HEK293 (cell line): ENCODE results near the gene RHBDL2.

Source experiments
- CTCF ChIA-PET: fragments of 350-600 bp; formaldehyde crosslinking; extraction: SDS; loops from one replicate; lab custom pipeline; 2021; ENCODE audit warnings: antibody characterized with exemption; lab: Yijun Ruan, JAX
- POLR2A ChIA-PET: fragments of 300-600 bp; formaldehyde crosslinking; extraction: SDS; loops from one replicate; lab custom pipeline; 2020; ENCODE audit warnings: antibody characterized with exemption, inconsistent platforms; lab: Yijun Ruan, JAX
- H3K27ac ChIP-seq: fragments of 200-500 bp; sonication (Bioruptor generic); 2 replicates; pipeline ENCODE4 v1.5.1; 2014; ENCODE audit warnings: low read depth, low read length, control low read depth, inconsistent platforms; ENCODE audit errors: extremely low read depth
- H3K36me3 ChIP-seq, 2 experiments: fragments of 200-500 bp in 1 of 2; sonication (Bioruptor generic) in 1 of 2; 1 replicate in 1 of 2; 2 replicates in 1 of 2; pipeline ENCODE4 v1.5.1; 2014 to 2017; ENCODE audit warnings: inconsistent platforms in 2 of 2, low read length in 2 of 2; ENCODE audit not compliant: control insufficient read depth in 2 of 2, insufficient read depth in 1 of 2
- H3K4me1 ChIP-seq: fragments of 200-500 bp; sonication (Bioruptor generic); 2 replicates; pipeline ENCODE4 v1.5.1; 2014; ENCODE audit warnings: mild to moderate bottlenecking, low read length, inconsistent platforms; ENCODE audit not compliant: control insufficient read depth, insufficient read depth
- H3K4me3 ChIP-seq: 2 replicates; pipeline ENCODE4 v1.5.1; 2011; ENCODE audit warnings: low read depth, mild to moderate bottlenecking, control low read depth, low read length, moderate library complexity
- H3K9me3 ChIP-seq: fragments of 200-500 bp; sonication (Bioruptor generic); 2 replicates; pipeline ENCODE4 v1.5.1; 2014; ENCODE audit warnings: low read depth, low read length, inconsistent platforms; ENCODE audit not compliant: control insufficient read depth, insufficient read depth
- EGR2 ChIP-seq: fragments of 450-650 bp; formaldehyde crosslinking; IDR thresholded peaks from 2 replicates; pipeline ENCODE4 v1.5.1; 2016; ENCODE audit warnings: low read depth, missing biosample characterization, missing genetic modification characterization
- PRDM2 ChIP-seq: fragments of 450-650 bp; formaldehyde crosslinking; IDR thresholded peaks from 2 replicates; pipeline ENCODE4 v1.5.1; 2016; ENCODE audit warnings: missing biosample characterization, missing genetic modification characterization, borderline replicate concordance
- PRDM6 ChIP-seq: fragments of 450-650 bp; formaldehyde crosslinking; IDR thresholded peaks from 2 replicates; pipeline ENCODE4 v1.5.1; 2017; ENCODE audit warnings: missing biosample characterization, missing genetic modification characterization
- SALL2 ChIP-seq: fragments of 450-650 bp; formaldehyde crosslinking; IDR thresholded peaks from 2 replicates; pipeline ENCODE4 v1.5.0; 2017; ENCODE audit warnings: missing biosample characterization, mild to moderate bottlenecking, missing genetic modification characterization, borderline replicate concordance
- ZBTB1 ChIP-seq: fragments of 450-650 bp; formaldehyde crosslinking; IDR thresholded peaks from 2 replicates; pipeline ENCODE4 v1.5.1; 2016; ENCODE audit warnings: missing biosample characterization, missing genetic modification characterization
- ZBTB48 ChIP-seq: fragments of 450-650 bp; formaldehyde crosslinking; IDR thresholded peaks from 2 replicates; pipeline ENCODE4 v1.5.1; 2016; ENCODE audit warnings: missing biosample characterization, missing genetic modification characterization
- ZFHX2 ChIP-seq: fragments of 450-650 bp; formaldehyde crosslinking; conservative IDR thresholded peaks from 2 replicates; pipeline ENCODE4 v1.5.1; 2016; ENCODE audit warnings: missing biosample characterization, missing genetic modification characterization
- ZFP3 ChIP-seq: fragments of 450-650 bp; formaldehyde crosslinking; IDR thresholded peaks from 2 replicates; pipeline ENCODE4 v1.5.1; 2016; ENCODE audit warnings: low read depth, missing biosample characterization, missing genetic modification characterization
- ZNF112 ChIP-seq: fragments of 450-650 bp; formaldehyde crosslinking; IDR thresholded peaks from 2 replicates; pipeline ENCODE4 v1.5.0; 2017; ENCODE audit warnings: missing biosample characterization, missing genetic modification characterization
- ZNF280D ChIP-seq: fragments of 450-650 bp; formaldehyde crosslinking; IDR thresholded peaks from 2 replicates; pipeline ENCODE4 v1.5.1; 2016; ENCODE audit warnings: missing biosample characterization, missing genetic modification characterization
- ZNF324 ChIP-seq: fragments of 450-650 bp; formaldehyde crosslinking; IDR thresholded peaks from 2 replicates; pipeline ENCODE4 v1.5.1; 2016; ENCODE audit warnings: missing biosample characterization, missing genetic modification characterization
- ZNF341 ChIP-seq: fragments of 450-650 bp; formaldehyde crosslinking; IDR thresholded peaks from 2 replicates; pipeline ENCODE4; 2016; ENCODE audit warnings: low read depth, missing biosample characterization, missing genetic modification characterization
- ZNF529 ChIP-seq: fragments of 450-650 bp; formaldehyde crosslinking; IDR thresholded peaks from 2 replicates; pipeline ENCODE4 v1.5.1; 2017; ENCODE audit warnings: missing genetic modification characterization, missing biosample characterization; ENCODE audit not compliant: insufficient replicate concordance
- ZNF560 ChIP-seq: fragments of 450-650 bp; formaldehyde crosslinking; IDR thresholded peaks from 2 replicates; pipeline ENCODE4 v1.5.1; 2017; ENCODE audit warnings: missing biosample characterization, missing genetic modification characterization, borderline replicate concordance
- TF ChIP-seq, protein P1 (sequence below): fragments of 450-650 bp; formaldehyde crosslinking; IDR thresholded peaks from 2 replicates; pipeline ENCODE4 v1.5.1; 2016; ENCODE audit warnings: missing biosample characterization, missing genetic modification characterization

RHBDL2 gene

DNA sequence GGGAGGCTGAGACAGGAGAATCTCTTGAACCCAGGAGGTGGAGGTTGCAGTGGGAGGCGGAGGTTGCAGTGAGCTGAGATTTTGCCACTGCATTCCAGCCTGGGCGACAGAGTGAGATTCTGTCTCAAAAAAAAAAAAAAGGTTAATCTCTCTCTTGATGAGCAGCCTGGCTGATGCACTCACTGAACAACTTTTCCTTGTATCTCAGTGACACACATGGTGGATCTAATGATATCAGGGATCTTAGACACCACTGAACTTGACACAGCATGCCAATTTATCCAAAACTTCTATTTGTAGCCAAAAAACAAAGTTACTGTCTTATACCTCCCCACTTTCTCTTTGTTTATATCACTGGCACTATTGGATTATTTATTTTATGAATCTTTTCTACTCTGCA lies 16.2 kb downstream of the RHBDL2 start (continued):
- TF ChIP-seq PRDM2 (tag by site-specific recombination) (no peak), ZNF324 (no peak), ZNF112 (tag by site-specific recombination) (no peak), PRDM6 (tag by site-specific recombination) (no peak)
- TF ChIP-seq, protein P1, sequence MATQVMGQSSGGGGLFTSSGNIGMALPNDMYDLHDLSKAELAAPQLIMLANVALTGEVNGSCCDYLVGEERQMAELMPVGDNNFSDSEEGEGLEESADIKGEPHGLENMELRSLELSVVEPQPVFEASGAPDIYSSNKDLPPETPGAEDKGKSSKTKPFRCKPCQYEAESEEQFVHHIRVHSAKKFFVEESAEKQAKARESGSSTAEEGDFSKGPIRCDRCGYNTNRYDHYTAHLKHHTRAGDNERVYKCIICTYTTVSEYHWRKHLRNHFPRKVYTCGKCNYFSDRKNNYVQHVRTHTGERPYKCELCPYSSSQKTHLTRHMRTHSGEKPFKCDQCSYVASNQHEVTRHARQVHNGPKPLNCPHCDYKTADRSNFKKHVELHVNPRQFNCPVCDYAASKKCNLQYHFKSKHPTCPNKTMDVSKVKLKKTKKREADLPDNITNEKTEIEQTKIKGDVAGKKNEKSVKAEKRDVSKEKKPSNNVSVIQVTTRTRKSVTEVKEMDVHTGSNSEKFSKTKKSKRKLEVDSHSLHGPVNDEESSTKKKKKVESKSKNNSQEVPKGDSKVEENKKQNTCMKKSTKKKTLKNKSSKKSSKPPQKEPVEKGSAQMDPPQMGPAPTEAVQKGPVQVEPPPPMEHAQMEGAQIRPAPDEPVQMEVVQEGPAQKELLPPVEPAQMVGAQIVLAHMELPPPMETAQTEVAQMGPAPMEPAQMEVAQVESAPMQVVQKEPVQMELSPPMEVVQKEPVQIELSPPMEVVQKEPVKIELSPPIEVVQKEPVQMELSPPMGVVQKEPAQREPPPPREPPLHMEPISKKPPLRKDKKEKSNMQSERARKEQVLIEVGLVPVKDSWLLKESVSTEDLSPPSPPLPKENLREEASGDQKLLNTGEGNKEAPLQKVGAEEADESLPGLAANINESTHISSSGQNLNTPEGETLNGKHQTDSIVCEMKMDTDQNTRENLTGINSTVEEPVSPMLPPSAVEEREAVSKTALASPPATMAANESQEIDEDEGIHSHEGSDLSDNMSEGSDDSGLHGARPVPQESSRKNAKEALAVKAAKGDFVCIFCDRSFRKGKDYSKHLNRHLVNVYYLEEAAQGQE (tag by site-specific recombination), result no peak
- TF ChIP-seq, all 188 proteins: peak for 0

DNA sequence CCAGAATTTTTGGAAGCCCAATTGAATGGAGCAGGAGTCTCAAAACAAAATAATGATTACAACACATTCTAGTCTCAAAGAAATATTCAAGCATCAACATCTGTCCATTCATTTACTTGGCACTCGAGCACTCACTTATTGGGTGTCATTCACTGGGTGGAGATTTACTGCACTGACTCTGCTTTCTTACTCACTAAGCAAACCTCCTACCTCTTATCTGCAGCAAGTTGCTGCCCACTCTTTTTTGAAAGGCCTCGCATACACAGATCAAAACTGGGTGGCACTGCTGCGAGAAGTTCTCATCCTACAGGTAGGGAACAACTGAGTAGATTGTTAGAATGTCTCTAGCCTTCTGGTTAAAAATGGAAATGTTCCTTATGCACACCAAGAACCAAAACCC lies 18.0 kb downstream of the RHBDL2 start:
- POLR2A ChIA-PET, result no interaction called here
- H3K36me3 ChIP-seq, result no peaks in the 10 kb centered on the region
- TF ChIP-seq ZNF560 (tag by site-specific recombination), result no peak
- TF ChIP-seq ZFHX2 (tag by site-specific recombination), result peak; percentile 71
- TF ChIP-seq EGR2 (tag by site-specific recombination), result peak; percentile 91
- TF ChIP-seq, all 188 proteins: peak for 2
- H3K4me3 ChIP-seq, result no peak overlapping the region
- H3K4me1 ChIP-seq, result no peaks in the 10 kb centered on the region
- no peak overlapping the region for H3K27ac ChIP-seq
- H3K9me3 ChIP-seq, result no peaks in the 10 kb centered on the region
- CTCF ChIA-PET, result no interaction called here

DNA sequence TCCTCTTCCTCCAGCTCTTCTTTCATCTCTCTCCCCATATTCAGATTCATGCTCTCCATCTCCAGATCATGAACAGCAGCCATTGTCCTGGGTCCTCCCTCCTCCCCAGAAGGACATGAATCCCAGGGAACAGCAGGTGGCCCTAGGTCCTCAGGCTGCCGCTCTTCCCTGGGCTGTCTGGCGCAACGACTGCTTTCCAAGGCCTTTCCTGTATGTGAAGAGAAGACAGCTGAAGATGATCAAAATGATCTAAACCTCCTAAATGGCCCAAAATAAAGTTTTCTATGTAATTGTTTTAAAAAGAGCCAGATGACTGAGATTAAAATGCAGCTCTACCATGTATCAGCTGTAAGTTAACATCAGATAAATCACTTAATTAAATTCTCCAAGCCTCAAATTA lies 22.5 kb downstream of the RHBDL2 start:
- H3K4me1 ChIP-seq, result no peaks in the 10 kb centered on the region
- H3K36me3 ChIP-seq, result no peaks in the 10 kb centered on the region
- no peak overlapping the region for H3K27ac ChIP-seq
- POLR2A ChIA-PET, result no interaction called here
- CTCF ChIA-PET, result interaction anchor here (0.6 to 1.0 kb wide), 3 partner anchors 120 to 1330 kb away, joined by 3 to 8 read pairs (median 8); no protein-coding TSS in a partner anchor
- no peaks in the 10 kb centered on the region for H3K9me3 ChIP-seq
- no peak for TF ChIP-seq ZBTB1
- no peak for TF ChIP-seq SALL2
- TF ChIP-seq ZNF280D (tag by site-specific recombination), result no peak
- no peak for TF ChIP-seq ZNF529 (tag by site-specific recombination)
- peak; percentile 14; the same call in 1 of the 2 replicates for TF ChIP-seq ZNF341 (tag by site-specific recombination)
- no peak for TF ChIP-seq ZFP3
- no peak for TF ChIP-seq ZBTB48
- TF ChIP-seq, all 188 proteins: peak for 1
- no peak overlapping the region for H3K4me3 ChIP-seq
